GM21825 (cell line): ENCODE data around the gene MEF2D.

Experiments
- ATAC-seq: cut with Tn5 transposase; IDR thresholded peaks from one replicate; pipeline ENCODE4 v1.9.1; 2021; ENCODE audit warnings: mild to moderate bottlenecking, moderate library complexity; ENCODE audit not compliant: unreplicated experiment

Gene MEF2D

GRCh38 chr1:156471496-156472490, 28.8 kb downstream of the MEF2D start:
- ATAC-seq, result no peak

- ATAC-seq, result no peak
Observed at GRCh38 chr1:156470473-156470872, 30.1 kb downstream of the MEF2D start.

DNA sequence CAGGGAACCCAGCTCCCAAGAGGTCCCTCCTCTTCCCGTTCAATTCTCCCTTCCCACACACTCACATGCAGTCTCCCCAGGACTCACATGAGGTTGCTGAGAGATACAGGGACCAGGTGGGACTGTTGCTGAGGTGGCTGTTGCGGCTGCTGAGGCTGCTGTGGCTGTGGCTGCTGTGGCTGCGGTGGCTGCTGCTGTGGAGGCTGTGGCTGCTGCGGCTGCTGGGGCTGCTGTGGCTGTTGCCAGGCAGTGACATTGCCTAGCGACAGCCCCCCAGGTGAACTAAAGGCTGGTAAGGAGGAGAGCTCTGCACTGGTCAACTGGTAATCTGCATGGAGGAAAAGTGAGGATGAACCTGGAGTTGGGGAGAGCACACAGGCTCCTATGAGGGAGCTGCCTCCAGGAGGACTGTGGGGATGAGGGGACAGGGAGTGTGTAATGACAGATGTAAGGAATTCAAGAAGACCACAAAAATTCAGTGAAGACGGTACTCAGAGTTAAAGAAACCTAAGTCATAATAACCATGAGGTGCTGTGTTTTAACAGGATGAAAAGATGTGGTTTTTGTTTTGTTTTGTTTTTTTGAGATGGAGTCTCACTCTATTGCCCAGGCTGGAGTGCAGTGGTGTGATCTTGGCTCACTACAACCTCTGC, 31.8 kb downstream of the MEF2D start:
- no peak for ATAC-seq

DNA sequence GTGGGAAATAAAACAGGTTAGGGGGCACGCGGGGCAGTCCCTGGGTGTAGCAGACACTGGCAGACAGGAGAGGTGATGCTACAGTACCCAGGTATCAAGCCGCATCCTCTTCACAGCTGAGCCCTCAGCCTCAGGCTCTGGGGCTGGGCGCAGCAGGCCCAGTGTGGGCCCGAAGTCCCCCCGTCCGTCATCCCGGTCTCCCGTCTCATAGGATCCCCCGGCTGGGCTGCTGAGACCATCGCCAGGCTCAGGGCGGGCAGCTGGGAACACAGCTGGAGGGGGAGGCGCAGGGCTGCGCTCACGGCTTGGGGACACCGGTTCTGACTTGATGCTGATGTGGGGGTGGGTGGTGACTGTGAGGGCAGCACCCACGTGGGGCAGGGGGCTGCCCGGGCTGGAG, 32.7 kb downstream of the MEF2D start:
- no peak for ATAC-seq

DNA sequence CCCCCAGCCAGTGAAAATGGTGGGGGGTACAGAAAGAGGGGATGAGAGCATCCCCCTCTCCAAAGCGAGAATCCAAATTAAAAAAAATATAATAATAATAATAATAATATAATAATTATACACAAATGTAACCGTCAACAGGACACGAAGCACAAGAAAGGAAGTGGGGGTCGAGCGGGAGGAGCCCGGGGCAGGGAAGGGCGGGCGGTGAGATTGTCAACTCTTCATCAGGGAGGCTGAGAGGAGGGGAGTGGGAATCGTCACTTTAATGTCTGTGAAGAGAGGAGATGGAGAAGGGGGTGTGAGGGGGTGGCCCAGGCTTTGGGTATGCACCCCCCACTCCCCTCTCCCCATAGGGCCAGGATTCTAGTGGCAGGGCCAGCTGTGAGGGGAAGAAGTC, 33.2 kb downstream of the MEF2D start:
- no peak for ATAC-seq

GRCh38 chr1:156465747-156466365, 34.7 kb downstream of the MEF2D start:
- no peak for ATAC-seq

- ATAC-seq, result no peak
Observed at GRCh38 chr1:156464825-156465452, 35.6 kb downstream of the MEF2D start.

- no peak for ATAC-seq
Observed at GRCh38 chr1:156464335-156464734, 36.2 kb downstream of the MEF2D start.

DNA sequence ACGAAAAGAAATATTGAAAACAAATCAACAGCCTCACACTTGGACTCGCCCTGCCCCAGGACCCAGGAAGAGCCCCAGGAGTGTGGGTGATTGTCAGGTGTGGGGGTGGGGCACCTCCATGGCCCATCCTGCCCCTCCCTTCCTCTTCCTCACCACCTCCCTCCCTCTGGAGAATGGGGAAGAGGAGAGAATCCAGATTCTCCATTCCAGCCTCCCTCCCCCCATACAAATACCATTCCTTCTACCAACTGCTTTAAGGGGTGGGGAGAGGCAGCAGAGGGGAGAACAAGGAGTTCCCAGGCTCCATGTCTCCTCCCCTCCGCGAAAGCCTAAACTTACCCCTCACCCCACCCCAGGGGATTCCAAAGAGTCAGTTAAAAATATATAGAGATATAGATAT, 36.7 kb downstream of the MEF2D start:
- no peak for ATAC-seq

GRCh38 chr1:156462954-156463795, 37.4 kb downstream of the MEF2D start:
- no peak for ATAC-seq

- no peak for ATAC-seq
Observed at GRCh38 chr1:156461781-156462647, 38.6 kb downstream of the MEF2D start.

GRCh38 chr1:156461109-156461508, 39.5 kb downstream of the MEF2D start:
- no peak for ATAC-seq

- no peak for ATAC-seq
Observed at GRCh38 chr1:156460525-156460924, 40.0 kb downstream of the MEF2D start.

DNA sequence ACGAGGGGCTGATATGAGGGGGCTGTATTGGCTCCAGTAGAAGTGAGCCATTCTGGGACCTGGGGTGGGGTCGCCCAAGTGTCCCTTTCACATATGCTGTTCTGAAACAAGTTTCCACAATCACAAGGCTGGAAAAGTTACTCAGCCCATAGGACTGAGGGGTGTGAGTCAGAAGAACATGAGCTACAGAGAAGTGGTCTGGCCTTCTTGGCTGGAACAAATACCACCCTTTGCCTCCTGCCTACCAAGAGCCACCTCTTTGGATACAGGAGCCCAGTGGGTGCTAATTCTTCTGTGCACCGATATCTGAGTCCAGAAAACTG, 42.4 kb downstream of the MEF2D start:
- no peak for ATAC-seq

DNA sequence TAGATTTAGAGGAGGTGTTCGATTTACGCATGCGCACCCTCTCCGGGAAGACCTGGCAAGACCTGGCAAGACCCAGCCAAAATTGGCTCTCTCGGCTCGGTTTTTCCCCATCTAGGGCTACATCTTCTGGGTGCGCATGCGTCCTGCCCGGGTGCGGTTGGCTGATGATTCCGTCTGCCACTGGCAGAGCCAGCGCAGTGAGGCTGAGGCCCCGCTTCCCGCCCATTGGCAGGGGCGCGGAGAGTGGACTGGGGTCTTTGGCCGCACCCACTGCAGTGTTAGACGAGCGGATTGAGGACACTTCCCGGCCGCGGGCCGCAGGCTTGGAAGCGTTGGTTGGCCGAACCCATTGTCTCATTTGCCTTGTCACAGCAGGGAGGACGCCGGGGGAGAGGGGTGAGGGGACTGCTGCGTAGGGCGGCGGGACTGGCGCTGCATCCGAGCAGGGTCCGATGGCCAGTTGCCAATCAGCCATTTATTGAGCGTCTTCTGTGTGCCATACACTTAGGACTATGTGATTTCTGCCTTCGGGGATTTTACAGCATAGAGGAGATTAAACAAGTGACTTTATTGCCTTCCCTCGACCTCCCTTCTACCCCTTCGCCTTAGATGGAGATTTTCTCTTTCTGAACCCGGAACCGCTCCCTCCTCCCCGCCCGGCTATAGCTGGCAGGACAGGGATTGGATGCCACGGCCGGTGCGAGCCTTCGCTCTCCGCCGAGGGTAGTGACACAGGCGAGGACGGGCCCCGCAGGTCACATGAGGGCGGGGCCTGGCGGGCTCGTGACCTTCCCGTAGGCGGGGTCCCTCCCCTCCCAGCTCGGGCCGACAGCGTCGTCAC, 43.7 kb downstream of the MEF2D start:
- peak; percentile 67 for ATAC-seq

DNA sequence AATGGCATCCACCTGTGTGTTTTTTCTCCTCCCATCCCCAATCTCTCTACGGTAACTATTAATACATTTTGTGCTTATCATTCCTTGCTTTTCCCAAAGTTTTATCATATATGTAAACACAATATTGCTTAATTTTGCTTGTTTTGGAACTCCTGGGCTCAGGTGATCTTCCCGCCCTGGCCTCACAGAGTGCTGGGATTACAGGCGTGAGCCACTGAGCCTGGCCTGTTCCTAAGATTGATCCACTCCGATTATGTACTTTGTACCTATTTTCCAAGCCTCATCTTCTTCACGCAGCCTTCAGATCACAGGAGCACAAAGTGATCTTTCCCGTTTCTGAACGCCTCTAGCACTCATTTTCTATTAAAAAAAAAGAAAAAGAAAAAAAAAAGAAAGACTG, 45.2 kb downstream of the MEF2D start:
- ATAC-seq, result no peak

DNA sequence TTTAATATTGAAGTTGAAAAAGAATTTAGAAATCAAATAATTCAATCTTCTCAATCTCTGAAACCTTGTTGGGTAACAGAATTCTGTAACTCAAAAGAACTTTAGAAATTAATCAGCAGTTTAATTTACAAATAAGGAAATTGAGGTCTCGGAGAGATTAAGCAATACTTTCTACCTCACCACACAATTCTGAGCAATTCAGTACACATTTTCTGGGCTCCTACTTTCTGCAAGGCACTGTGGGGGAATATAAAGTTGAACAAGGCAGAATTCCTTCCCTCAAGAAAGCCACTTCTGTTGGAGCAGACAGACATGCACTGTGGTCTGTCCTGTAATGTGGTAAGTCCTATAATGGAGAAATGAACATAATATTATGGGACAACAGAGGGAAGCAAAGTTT, 47.7 kb downstream of the MEF2D start:
- no peak for ATAC-seq

- ATAC-seq, result no peak
Observed at GRCh38 chr1:156451505-156452160, 48.9 kb downstream of the MEF2D start.
